SU-DHL-6 (cell line): ENCODE results near the gene PBX1.

Experiments
- CTCF ChIP-seq: fragments of 200-600 bp; sonication (generic); IDR thresholded peaks from one replicate; pipeline ENCODE4 v1.5.1; 2017; ENCODE audit warnings: antibody characterized with exemption, mild to moderate bottlenecking, low read length, moderate library complexity; ENCODE audit not compliant: insufficient read depth, poor library complexity, severe bottlenecking
- EZH2phosphoT487 ChIP-seq: fragments of 200-600 bp; sonication (generic), shearing (Covaris generic); conservative IDR thresholded peaks from 2 replicates; pipeline ENCODE4 v1.6.1; 2018; ENCODE audit warnings: mild to moderate bottlenecking, antibody characterized with exemption, low read length, moderate library complexity, mixed read lengths

DNA sequence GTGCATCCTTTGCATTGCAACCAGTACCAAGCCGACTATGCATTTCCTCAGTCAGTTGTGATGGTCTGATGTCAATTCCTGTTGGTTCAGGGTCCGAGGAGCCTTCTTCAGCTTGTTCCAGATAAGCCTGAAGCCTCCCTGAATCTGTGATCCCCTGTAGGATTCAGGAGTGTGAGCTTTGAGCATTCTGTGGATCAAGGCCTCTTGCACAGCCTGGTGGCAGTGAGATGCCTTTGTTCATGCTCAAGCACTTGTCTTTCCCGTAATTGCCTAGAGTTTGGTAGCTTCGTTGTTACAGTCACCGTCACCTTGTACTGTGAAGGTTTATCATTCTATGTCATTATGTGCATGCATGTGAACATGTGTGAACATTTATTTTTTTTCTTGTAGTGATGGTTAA is 103.5 kb downstream of the PBX1 start:
- TF ChIP-seq CTCF = no peak
- no peak for TF ChIP-seq EZH2phosphoT487
